Endodermal cell (in vitro differentiated cells): Measurements from ENCODE around the gene BTBD16. TPM values are rescaled to one million over a fixed set of nuclear protein-coding genes. Genes with fewer than 3 reads are reported as not detected.

Experiments
- DNase-seq: peaks from one replicate; pipeline ENCODE4 v3.0.0-alpha.2; 2017
- H3K27ac ChIP-seq: 2 replicates; pipeline ENCODE4 v1.5.1; 2013; ENCODE audit warnings: mild to moderate bottlenecking, low read depth, low read length, moderate library complexity
- H3K27me3 ChIP-seq: 2 replicates; pipeline ENCODE4 v1.6.1; 2013; ENCODE audit warnings: mild to moderate bottlenecking, low read length, moderate library complexity; ENCODE audit not compliant: insufficient read depth, control insufficient read depth, poor library complexity, severe bottlenecking
- H3K36me3 ChIP-seq: 2 replicates; pipeline ENCODE4 v1.7.0; 2013; ENCODE audit warnings: mild to moderate bottlenecking, low read length, moderate library complexity; ENCODE audit not compliant: control insufficient read depth, insufficient read depth
- H3K4me1 ChIP-seq: one replicate; pipeline ENCODE4 v1.7.0; 2013; ENCODE audit warnings: low read length; ENCODE audit not compliant: control insufficient read depth, insufficient read depth
- H3K4me3 ChIP-seq: 2 replicates; pipeline ENCODE4 v1.5.1; 2013; ENCODE audit warnings: mild to moderate bottlenecking, low read length, moderate library complexity
- H3K9ac ChIP-seq: 2 replicates; pipeline ENCODE4 v1.6.1; 2013; ENCODE audit warnings: mild to moderate bottlenecking, low read length, moderate library complexity; ENCODE audit not compliant: poor library complexity, severe bottlenecking; ENCODE audit errors: extremely low read depth
- H3K9me3 ChIP-seq: 2 replicates; pipeline ENCODE4 v1.6.1; 2013; ENCODE audit warnings: mild to moderate bottlenecking, low read length, moderate library complexity; ENCODE audit not compliant: control insufficient read depth
- H3K27ac Mint-ChIP-seq: 2 replicates; pipeline ENCODE4 v1.8.0; 2020; ENCODE audit warnings: mixed read lengths
- H3K27me3 Mint-ChIP-seq: 2 replicates; pipeline ENCODE4 v1.8.0; 2021; ENCODE audit warnings: mild to moderate bottlenecking, mixed read lengths; ENCODE audit not compliant: insufficient read depth
- H3K36me3 Mint-ChIP-seq: 2 replicates; pipeline ENCODE4 v1.8.0; 2020; ENCODE audit warnings: low read depth, mixed read lengths
- H3K4me1 Mint-ChIP-seq: 2 replicates; pipeline ENCODE4 v1.8.0; 2020; ENCODE audit warnings: mixed read lengths
- H3K4me3 Mint-ChIP-seq: 2 replicates; pipeline ENCODE4 v1.8.0; 2020; ENCODE audit warnings: mild to moderate bottlenecking, moderate library complexity, mixed read lengths
- H3K9me3 Mint-ChIP-seq: 2 replicates; pipeline ENCODE4 v1.8.0; 2020; ENCODE audit warnings: mild to moderate bottlenecking, mixed read lengths
- WGBS, 2 experiments: methylation state at CpG; one replicate each; pipeline versions ENCODE4 v1.1.5 to v1.1.7; 2013; ENCODE audit warnings: missing lambda C conversion rate in 2 of 2, mixed read lengths in 1 of 2; ENCODE audit not compliant: insufficient coverage in 1 of 2, insufficient read length in 1 of 2; 5-methylcytosine and 5-hydroxymethylcytosine counted together
- total RNA-seq, 2 donors: library from RNA; stranded (reverse); fragmentation: NEBNext Ultra II Directional in 1 of 2; extraction: Animal tissue kit (Norgen Biotek cat#: 25700) in 1 of 2; gene quantifications; 2 replicates in 1 of 2; 3 replicates in 1 of 2; pipeline ENCODE4 v1.2.1, GENCODE V29; 2021
- TF ChIP-seq, protein P1 (sequence below): fragments of 200-600 bp; sonication (generic); conservative IDR thresholded peaks from 2 replicates; pipeline ENCODE4 v1.5.0; 2021; ENCODE audit warnings: antibody characterized with exemption, mild to moderate bottlenecking

Gene BTBD16
- total RNA-seq, 2 donors from 2014 or later, result not detected

- Mint-ChIP-seq H3K27me3 (no peaks in the 10 kb centered on the region), H3K36me3 (no peaks in the 10 kb centered on the region), H3K27ac (no peak overlapping the region), H3K9me3 (no peaks in the 10 kb centered on the region), H3K4me1 (peaks cover 16% of the 10 kb centered on the region), H3K4me3 (no peak overlapping the region)
- Histone ChIP-seq H3K4me3 (no peak overlapping the region), H3K27ac (no peak overlapping the region), H3K4me1 (peaks cover 6% of the 10 kb centered on the region), H3K27me3 (no peaks in the 10 kb centered on the region), H3K9me3 (no peaks in the 10 kb centered on the region), H3K36me3 (no peaks in the 10 kb centered on the region), H3K9ac (no peak overlapping the region)
- WGBS, 2 experiments, result 94 to 98% methylated on average over 5 to 10 of the region's 10 CpGs
- TF ChIP-seq, protein P1, sequence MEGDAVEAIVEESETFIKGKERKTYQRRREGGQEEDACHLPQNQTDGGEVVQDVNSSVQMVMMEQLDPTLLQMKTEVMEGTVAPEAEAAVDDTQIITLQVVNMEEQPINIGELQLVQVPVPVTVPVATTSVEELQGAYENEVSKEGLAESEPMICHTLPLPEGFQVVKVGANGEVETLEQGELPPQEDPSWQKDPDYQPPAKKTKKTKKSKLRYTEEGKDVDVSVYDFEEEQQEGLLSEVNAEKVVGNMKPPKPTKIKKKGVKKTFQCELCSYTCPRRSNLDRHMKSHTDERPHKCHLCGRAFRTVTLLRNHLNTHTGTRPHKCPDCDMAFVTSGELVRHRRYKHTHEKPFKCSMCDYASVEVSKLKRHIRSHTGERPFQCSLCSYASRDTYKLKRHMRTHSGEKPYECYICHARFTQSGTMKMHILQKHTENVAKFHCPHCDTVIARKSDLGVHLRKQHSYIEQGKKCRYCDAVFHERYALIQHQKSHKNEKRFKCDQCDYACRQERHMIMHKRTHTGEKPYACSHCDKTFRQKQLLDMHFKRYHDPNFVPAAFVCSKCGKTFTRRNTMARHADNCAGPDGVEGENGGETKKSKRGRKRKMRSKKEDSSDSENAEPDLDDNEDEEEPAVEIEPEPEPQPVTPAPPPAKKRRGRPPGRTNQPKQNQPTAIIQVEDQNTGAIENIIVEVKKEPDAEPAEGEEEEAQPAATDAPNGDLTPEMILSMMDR, result no peak
- DNase-seq, result no peak
Measured at GRCh38 chr10:122293156-122293960, 22.3 kb downstream of the BTBD16 start.

DNA sequence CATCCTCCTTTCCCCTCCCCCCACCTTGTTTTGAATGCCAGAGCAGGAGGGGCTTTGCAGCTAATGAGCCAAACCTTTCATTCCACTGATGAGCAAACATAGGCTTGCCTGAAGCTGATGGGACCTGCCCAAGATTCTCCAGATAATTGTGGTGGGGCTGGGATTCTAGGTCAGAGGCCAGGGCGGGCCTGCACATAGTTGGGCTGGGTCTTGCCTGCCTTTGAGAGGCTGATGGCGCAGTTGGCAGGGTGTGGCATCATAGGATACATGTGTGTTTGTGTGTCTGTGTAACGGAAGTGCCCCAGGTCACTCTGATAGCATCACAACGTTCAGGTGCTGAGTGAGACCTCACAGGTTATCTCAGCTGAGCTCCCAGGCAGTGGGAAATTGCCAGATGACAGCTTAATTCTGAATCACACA lies 22.9 kb downstream of the BTBD16 start:
- 73 to 91% methylated on average over 2 to 4 of the region's 4 CpGs for WGBS, 2 experiments
- no peak overlapping the region for H3K9ac ChIP-seq
- Mint-ChIP-seq H3K9me3 (no peaks in the 10 kb centered on the region), H3K27ac (no peak overlapping the region), H3K4me1 (peaks cover 16% of the 10 kb centered on the region), H3K36me3 (no peaks in the 10 kb centered on the region), H3K4me3 (no peak overlapping the region), H3K27me3 (no peaks in the 10 kb centered on the region)
- H3K4me3 ChIP-seq, result no peak overlapping the region
- H3K27me3 ChIP-seq, result no peaks in the 10 kb centered on the region
- no peak for DNase-seq
- no peak overlapping the region for H3K27ac ChIP-seq
- H3K4me1 ChIP-seq, result peaks cover 6% of the 10 kb centered on the region
- TF ChIP-seq, protein P1, result no peak
- no peaks in the 10 kb centered on the region for H3K36me3 ChIP-seq
- H3K9me3 ChIP-seq, result no peaks in the 10 kb centered on the region

DNA sequence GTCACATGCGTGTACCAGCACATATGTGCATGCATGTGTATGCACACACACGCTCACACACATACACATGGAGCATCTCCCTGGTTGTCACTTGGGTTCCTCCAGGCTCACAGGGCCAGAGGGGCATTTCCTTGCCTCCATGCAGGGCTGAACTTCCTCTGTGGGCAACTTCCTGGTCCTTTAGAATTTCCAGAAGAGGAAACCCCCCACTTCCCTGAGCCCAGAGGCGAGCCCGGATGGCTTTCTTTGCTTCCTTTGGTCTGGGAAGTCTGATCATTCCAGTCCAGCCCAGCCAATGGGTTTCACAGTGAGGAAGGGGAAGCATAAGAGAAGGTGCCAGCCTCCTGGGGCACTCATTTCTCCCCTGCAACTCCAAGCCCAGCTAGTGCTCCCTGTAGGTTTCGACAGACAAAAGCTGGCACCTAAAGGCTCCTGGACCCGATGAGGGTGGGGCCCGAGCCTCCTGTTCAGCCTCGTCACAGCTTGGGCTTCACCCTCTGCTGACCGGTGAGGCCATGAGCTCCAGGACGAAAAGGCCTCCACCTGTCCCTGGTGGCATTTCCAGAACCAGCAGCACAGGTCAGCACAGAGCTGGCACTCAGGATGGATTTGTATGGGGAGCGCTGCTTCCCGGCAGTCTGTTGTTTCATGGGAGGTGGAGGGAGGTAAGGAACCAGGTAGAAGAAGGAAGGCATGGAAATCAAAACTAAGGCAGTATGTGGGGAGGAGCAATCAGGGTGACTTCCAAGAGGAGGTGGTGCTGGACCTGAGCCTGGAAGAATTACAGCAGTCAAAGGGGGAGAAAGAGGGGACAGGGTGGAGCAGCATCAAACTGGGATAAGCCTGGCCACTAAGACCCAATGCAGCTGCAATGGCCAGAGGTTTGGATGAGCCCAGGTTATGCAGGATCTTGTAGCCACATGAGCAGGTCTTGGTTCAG lies 23.7 kb downstream of the BTBD16 start:
- H3K27me3 Mint-ChIP-seq, result no peaks in the 10 kb centered on the region
- no peak overlapping the region for H3K4me3 ChIP-seq
- TF ChIP-seq, protein P1, result no peak
- H3K9me3 Mint-ChIP-seq, result no peaks in the 10 kb centered on the region
- peaks cover 16% of the 10 kb centered on the region for H3K4me1 Mint-ChIP-seq
- 92 to 96% methylated on average over 5 to 12 of the region's 12 CpGs for WGBS, 2 experiments
- no peaks in the 10 kb centered on the region for H3K9me3 ChIP-seq
- H3K27me3 ChIP-seq, result no peaks in the 10 kb centered on the region
- H3K27ac Mint-ChIP-seq, result no peak overlapping the region
- no peak overlapping the region for H3K9ac ChIP-seq
- no peak overlapping the region for H3K27ac ChIP-seq
- H3K36me3 Mint-ChIP-seq, result no peaks in the 10 kb centered on the region
- H3K4me1 ChIP-seq, result peaks cover 6% of the 10 kb centered on the region
- no peaks in the 10 kb centered on the region for H3K36me3 ChIP-seq
- DNase-seq, result no peak
- H3K4me3 Mint-ChIP-seq, result no peak overlapping the region
